ENCODE results near the gene EFCAB12. TPM values are rescaled to one million over a fixed set of nuclear protein-coding genes. Genes with fewer than 3 reads are reported as not detected.

The EFCAB12 gene
- total and polyA plus RNA-seq, 2 of the 4 experiments (the other 2 are of a cell fraction) = under 0.01 to 0.17 TPM

- Histone ChIP-seq H3K23ac (ENCODE audit: low read depth, low read length) (peak overlapping the region; percentile 97), H4K5ac (ENCODE audit: low read depth, low read length) (peak overlapping the region; percentile 60; the same call in 1 of the 2 replicates), H3K79me1 (ENCODE audit: low read depth in 1 of 2, low read length in 2 of 2) (peaks cover 27 to 74% of the 10 kb centered on the region in 2 experiments), H3K4me1 (ENCODE audit: control insufficient read depth, insufficient read depth, low read length) (peaks cover 4% of the 10 kb centered on the region), H3K4me3 (ENCODE audit: insufficient read depth, low read depth, low read length) (peak overlapping the region; percentile 62), H3K4me2 (ENCODE audit: low read depth, low read length) (peak overlapping the region; percentile 80), H3K14ac (replicated peaks; ENCODE audit: low read depth, low read length) (peak overlapping the region; percentile 88), H3K9ac (ENCODE audit: low read depth, low read length) (peak overlapping the region; percentile 79), H3K36me3 (ENCODE audit: control insufficient read depth, insufficient read depth, low read length) (peaks cover 8% of the 10 kb centered on the region), H2BK20ac (ENCODE audit: low read depth, low read length) (peak overlapping the region; percentile 61; the same call in 1 of the 2 replicates), H2BK15ac (ENCODE audit: low read depth, low read length) (peak overlapping the region; percentile 83; the same call in 2 of the 3 replicates), H3K9me3 (ENCODE audit: control insufficient read depth, insufficient read depth, low read length) (no peaks in the 10 kb centered on the region), H4K8ac (ENCODE audit: low read depth in 2 of 2, low read length in 2 of 2) (peak overlapping the region; percentile 36 to 83), H2BK5ac (ENCODE audit: low read depth, low read length, poor library complexity, severe bottlenecking) (peak overlapping the region; percentile 92), H4K20me1 (ENCODE audit: insufficient read depth, low read length) (no peaks in the 10 kb centered on the region), H2AK9ac (replicated peaks; ENCODE audit: low read depth, low read length, poor library complexity) (peak overlapping the region; percentile 95), H3K18ac (ENCODE audit: low read depth, low read length) (peak overlapping the region; percentile 62; the same call in 1 of the 2 replicates), H2BK120ac (ENCODE audit: low read depth, low read length) (peak overlapping the region; percentile 88), H3K4ac (ENCODE audit: low read depth, low read length) (peak overlapping the region; percentile 92), H3K27ac (ENCODE audit: insufficient read depth, low read length) (peak overlapping the region; percentile 82), H4K91ac (ENCODE audit: insufficient read depth, low read depth, low read length) (peak overlapping the region; percentile 88), H2AFZ (replicated peaks; ENCODE audit: low read length, poor library complexity) (peak overlapping the region; percentile 97), H2AK5ac (ENCODE audit: low read depth, low read length) (peak overlapping the region; percentile 59; the same call in 1 of the 2 replicates), H3K9me1 (ENCODE audit: insufficient read depth, low read length) (peaks cover 6% of the 10 kb centered on the region; the same call in 1 of the 2 replicates), H3K56ac (ENCODE audit: extremely low read depth, insufficient read depth, low read length) (peak overlapping the region; percentile 83), H3K27me3 (ENCODE audit: control insufficient read depth, insufficient read depth, low read length) (no peaks in the 10 kb centered on the region)
- no CpG with 5 or more reads among the region's 9 CpGs for WGBS, 2 experiments (ENCODE audit: extremely low coverage in 2 of 2, insufficient read length in 1 of 2)
- TSS peak; percentile 33 for BruUV-seq (replicated peaks)
- POLR2A ChIA-PET (ENCODE audit: unreplicated experiment) = interaction anchor here (0.8 kb wide), 1 partner anchor 12 kb away, joined by 4 read pairs; the partner anchor contains the start of gene EFCAB12
- peak; percentile 40; the same call in 1 of the 2 replicates for TF ChIP-seq BHLHE40 (IDR thresholded peaks at IDR 0.05; ENCODE audit: low read depth, low read length)
- TF ChIP-seq POLR2A (IDR thresholded peaks at IDR 0.05; ENCODE audit: low read depth, low read length) = no peak; the same call in 1 of the 2 replicates
- no peak for TF ChIP-seq ELK1 (IDR thresholded peaks at IDR 0.05; ENCODE audit: borderline replicate concordance, low read depth, low read length)
- TF ChIP-seq NFE2L2 (IDR thresholded peaks at IDR 0.05; ENCODE audit: low read depth, low read length) = no peak
- peak; percentile 75 for TF ChIP-seq CEBPB (IDR thresholded peaks at IDR 0.05; ENCODE audit: low read depth, low read length)
- no peak for TF ChIP-seq MXI1 (IDR thresholded peaks at IDR 0.05; ENCODE audit: borderline replicate concordance, low read depth, low read length)
- no peak for TF ChIP-seq MAZ (IDR thresholded peaks at IDR 0.05; ENCODE audit: borderline replicate concordance, low read depth, low read length)
- TF ChIP-seq RCOR1 (IDR thresholded peaks at IDR 0.05; ENCODE audit: insufficient replicate concordance, low read length) = no peak
- TF ChIP-seq CTCF (conservative IDR thresholded peaks at IDR 0.05; ENCODE audit: low read depth, low read length) = 0 out of 2 replicates have a peak, but pooled peaks have one; percentile 0
- TF ChIP-seq FOS (IDR thresholded peaks at IDR 0.05; ENCODE audit: low read depth, low read length) = no peak
- no peak; the same call in 1 of the 2 replicates for TF ChIP-seq RAD21 (IDR thresholded peaks at IDR 0.05; ENCODE audit: low read length)
- no peak for TF ChIP-seq MAFK (IDR thresholded peaks at IDR 0.05; ENCODE audit: low read depth, low read length)
- ATAC-seq (ENCODE audit: low read depth) (no peak), DNase-seq (peak; percentile 62)
- intact Hi-C loops (cut with micrococcal nuclease) = loop anchor here (2.0 to 5.0 kb wide), 5 partner anchors 47 to 387 kb away; no protein-coding TSS in a partner anchor
- dilution Hi-C loops (cut with HindIII; ENCODE audit: low sequenced_read_pairs, unreplicated experiment) = no loop called here
- CTCF ChIA-PET = interaction anchor here (1.8 kb wide), 1 partner anchor 57 kb away, joined by 6 read pairs; no protein-coding TSS in a partner anchor
- in situ Hi-C loops (cut with MboI; ENCODE audit: low sequenced_read_pairs) = no loop called here
These were observed 12.3 kb upstream of the EFCAB12 start for GRCh38 chr3:129440618-129441190.
